ENCODE data around the gene SGCB.
"Not testable (repeated sequence)": the region's sequence is repeated elsewhere in the genome, so short reads cannot be mapped to it uniquely, and the experiment has no call there.

SGCB gene, protein sequence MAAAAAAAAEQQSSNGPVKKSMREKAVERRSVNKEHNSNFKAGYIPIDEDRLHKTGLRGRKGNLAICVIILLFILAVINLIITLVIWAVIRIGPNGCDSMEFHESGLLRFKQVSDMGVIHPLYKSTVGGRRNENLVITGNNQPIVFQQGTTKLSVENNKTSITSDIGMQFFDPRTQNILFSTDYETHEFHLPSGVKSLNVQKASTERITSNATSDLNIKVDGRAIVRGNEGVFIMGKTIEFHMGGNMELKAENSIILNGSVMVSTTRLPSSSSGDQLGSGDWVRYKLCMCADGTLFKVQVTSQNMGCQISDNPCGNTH

DNA sequence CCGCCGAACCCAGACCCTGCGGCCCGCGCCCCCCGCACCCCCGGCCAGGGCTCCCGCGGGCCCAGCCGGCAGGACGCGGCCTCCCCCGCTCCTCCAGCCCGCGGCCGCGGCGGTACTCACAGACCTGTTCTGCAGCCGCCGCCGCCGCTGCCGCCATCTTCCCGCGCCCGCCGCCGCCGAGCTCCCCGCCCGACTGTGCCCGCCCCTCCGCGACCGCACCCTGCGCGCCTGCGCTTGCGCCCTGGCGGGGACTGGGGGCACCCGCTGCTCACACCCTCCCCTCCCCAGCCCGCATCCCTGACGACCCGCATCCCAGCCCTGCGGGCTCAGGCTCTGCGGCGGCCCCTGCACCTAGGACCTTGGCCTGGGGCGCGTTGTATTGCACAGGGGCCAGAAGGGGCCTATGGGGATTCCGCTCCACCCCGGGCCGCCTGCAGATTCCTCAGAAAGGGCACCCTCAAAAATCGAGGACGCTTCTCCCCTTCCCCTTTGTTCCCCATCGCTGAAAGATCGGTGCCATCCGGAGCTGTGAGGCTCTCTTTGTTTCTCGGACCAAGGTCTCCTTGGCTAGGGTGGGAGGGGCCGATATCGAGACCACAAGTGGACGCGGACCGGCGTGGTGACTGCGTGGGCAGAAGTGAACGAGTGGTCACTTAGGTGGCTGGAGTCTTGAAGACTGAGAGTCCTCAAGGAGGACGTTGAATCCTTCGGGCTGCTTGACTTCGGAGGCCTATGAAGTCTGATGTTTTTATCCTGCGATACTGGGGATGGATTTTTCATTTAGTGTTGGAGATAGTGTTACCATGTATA lies at the start of gene SGCB:
SGCB (minus strand) TSS at position 197 of the 810 bp plus-strand sequence; CDS start at position 157, 40 bp downstream.
- peak; percentile 77 for DNase-seq (ENCODE audit: low spot score)

DNA sequence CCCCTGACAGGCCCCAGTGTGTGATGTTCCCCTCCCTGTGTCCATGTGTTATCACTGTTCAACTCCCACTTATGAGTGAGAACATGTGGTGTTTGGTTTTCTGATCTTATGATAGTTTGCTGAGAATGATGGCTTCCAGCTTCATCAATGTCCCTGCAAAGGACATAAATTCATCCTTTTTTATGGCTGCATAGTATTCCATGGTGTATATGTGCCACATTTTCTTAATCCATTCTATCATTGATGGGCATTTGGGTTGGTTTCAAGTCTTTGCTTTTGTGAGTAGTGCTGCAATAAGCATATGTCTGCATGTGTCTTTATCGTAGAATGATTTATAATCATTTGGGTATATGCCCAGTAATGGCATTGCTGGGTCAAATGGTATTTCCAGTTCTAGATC lies 48.3 kb upstream of the SGCB start:
- DNase-seq (ENCODE audit: low spot score) = not testable (repeated sequence)

DNA sequence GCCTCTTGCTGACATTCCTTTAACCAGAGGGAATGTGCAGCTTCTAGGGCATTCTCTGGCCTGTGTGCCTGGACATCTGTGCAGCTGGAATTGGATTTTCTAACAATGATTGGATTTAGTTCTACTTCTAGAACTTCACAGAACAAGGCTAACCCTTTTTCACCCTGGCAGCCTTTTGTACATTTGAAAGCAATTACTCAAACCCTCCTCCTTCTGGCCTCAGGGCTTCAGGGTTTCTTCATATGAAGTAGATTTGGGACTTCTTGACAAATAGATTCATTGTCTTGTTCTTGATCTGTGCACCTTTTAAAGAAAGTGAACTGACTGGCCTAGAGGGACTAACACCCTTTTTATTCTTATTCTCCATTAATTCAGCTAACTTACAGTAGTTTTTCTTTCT lies 43.1 kb upstream of the SGCB start:
- no peak for DNase-seq (ENCODE audit: low spot score)

DNA sequence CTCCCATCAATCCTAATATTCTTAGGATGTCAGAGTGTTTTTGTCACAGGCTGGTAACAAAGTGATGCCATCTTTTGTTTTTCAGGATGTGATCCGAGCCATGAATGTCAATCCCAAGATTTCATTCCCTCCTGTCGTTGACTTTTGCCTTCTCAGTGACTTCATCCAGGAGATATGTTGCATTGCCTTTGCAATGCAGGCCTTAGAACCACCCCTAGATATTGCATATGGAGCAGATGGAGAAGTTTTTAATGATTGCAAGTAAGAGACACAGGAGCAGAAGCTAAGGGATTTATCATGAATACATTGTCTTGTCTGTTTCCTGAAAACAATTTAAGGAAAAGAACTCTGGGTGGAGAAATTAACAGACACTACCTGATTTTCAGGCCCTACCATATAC lies 41.6 kb upstream of the SGCB start:
- DNase-seq (ENCODE audit: low spot score) = no peak

DNA sequence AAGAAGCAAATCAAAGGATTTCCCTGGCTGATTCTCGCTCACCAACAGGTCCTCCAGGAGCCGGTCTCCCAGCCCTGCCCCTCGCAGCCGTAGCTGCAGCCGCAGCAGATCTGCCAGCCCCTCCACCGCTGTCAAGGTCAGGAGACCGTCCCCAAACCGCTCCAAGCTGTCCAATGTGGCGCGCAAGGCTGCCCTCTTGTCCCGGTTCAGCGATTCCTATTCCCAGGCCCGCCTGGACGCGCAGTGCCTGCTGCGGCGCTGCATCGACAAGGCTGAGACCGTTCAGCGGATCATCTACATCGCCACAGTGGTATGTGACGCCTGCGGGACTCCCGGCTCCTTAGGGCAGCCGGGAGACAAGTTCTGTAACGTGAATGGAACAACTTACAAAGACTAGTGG lies 38.6 kb upstream of the SGCB start:
- DNase-seq (ENCODE audit: low spot score) = no peak

DNA sequence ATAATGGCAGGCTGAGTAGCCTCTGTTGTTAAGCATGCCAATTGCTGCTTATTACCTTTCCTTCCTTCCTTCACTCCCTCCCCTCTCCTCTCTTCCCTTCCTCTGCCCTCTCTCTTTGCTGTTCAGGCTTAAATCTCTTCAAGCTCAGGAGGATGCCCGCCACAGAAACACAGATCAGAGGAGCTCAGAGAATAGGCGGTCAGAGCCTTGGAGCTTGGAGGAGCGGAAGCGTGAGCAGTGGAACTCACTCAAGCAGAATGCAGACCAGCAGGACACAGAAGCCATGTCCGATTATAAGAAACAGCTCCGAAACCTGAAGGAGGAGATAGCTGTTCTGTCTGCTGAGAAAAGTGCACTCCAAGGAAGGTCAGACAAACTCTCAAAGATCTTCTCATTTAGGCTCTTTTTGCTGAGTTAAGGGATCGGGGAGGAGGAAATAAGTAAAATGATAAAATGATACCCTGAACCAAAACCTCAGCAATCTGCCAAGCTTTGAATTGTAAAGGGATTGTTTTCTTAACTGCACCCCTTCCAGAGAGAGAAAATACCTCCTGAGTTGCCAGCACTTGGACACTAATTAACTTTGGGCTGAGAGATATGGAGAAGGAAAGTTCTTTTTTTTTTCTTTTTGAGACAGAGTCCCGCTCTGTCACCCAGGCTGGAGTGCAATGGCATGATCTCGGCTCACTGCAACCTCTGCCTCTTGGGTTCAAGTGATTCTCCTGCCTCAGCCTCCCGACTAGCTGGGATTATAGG lies 33.9 kb upstream of the SGCB start:
- no peak for DNase-seq (ENCODE audit: low spot score)

DNA sequence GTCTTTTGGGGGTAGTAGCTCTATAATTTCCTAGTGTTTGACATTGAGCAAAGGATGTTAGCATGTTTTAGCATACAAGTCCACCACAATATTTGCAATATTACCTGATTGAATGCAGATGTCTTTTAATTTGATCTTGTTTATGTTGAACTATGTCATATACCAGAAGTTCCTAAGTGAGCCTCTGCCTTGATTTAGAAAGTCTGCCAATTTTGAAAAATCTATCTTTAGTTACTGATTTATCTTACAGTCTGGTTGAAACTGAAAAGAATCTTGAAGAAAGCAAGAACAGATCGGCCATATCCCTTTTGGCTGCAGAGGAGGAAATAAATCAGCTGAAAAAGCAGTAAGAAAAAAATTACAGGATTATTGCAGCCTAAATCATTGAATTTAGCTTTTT lies 31.5 kb upstream of the SGCB start:
- no peak for DNase-seq (ENCODE audit: low spot score)

DNA sequence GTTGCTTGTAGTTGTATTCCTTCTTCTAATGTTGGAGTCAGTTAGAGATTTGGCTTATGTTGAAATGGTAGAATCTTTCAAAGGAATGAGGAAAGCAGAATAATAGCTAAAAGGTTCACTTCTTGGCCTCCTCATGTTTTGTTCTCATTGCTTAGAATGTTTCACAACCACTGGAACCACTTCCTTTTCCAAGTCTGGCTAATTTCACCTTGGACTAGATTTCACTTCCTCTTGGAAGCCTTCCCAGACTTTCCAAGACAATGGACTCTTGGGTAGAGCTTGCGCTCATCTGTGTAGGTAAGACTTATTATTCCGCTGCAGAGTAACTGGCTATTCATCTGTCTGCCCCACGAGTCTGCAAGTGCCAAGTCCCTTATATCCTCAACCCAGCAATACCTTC lies 21.3 kb upstream of the SGCB start:
- DNase-seq (ENCODE audit: low spot score) = peak; percentile 33

DNA sequence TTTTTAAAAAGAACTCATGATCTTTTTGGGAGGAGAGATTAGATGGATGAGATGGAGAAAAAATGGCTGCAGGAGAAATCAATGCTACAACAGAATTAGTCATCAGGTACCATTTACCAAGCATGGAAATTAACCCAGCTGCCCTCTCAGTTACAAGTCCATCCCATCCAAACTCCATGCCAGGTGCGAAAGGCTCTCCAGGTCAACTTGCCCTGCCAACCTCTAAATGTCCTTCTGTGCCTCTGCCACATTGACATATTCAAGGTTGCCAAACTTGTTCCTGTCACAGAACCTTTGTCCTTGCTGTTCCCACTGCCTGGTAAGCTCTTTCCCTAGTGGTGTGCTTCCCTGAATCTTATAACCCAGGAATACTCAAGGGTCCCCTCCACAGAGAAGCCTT lies 20.2 kb upstream of the SGCB start:
- DNase-seq (ENCODE audit: low spot score) = no peak

DNA sequence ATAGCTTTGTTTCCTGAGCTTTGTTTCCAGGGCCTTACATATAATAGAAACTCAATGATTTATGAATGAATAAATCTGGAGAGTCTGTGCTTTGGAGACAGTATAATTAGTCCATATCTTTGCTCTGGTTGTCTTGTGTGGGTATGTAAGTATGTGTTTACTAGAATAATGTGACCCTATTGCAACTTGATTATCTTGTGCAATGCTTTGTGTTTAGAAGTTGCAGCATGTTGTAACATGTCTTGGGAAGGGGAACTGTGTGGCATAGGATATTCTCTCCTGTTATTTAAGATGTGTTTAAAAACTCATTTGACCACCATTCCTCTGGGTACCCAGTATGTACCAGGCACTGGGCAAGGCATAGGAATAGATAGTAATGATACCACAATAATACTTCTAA lies 19.1 kb upstream of the SGCB start:
- DNase-seq (ENCODE audit: low spot score) = no peak

DNA sequence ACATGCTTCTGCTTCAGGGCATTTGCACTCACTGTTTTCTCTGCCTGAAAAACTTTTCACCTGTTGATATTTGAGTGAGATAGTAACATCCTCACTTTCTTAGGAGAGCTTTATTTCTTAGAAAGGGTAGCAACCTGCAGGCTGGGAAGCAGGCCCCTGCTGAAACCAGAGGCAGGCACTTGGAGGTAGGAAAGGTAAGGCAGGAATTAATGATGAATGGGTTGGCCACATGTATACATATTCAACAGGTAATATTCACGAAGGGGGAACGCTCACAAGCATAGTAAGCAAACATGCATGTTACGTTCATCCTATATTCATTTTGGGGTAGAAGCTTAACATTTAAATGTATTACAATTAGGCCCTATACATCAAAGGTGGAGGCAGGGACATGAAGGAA lies 16.2 kb upstream of the SGCB start:
- no peak for DNase-seq (ENCODE audit: low spot score)

DNA sequence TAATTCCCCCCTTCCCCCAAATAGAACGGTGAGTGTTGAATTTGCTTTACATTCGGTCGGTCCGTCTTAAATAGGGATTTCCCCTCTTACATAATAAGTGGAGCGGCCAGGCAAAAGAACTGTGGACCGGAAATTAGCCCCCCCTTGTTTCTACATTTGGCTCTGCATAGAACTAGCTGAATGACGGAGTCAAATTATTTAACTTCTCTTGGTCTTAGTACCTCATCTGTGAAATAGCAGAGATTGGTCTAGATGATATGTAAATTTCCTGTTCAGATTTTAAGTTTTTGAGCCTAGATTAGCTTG lies 14.3 kb upstream of the SGCB start:
- no peak for DNase-seq (ENCODE audit: low spot score)

DNA sequence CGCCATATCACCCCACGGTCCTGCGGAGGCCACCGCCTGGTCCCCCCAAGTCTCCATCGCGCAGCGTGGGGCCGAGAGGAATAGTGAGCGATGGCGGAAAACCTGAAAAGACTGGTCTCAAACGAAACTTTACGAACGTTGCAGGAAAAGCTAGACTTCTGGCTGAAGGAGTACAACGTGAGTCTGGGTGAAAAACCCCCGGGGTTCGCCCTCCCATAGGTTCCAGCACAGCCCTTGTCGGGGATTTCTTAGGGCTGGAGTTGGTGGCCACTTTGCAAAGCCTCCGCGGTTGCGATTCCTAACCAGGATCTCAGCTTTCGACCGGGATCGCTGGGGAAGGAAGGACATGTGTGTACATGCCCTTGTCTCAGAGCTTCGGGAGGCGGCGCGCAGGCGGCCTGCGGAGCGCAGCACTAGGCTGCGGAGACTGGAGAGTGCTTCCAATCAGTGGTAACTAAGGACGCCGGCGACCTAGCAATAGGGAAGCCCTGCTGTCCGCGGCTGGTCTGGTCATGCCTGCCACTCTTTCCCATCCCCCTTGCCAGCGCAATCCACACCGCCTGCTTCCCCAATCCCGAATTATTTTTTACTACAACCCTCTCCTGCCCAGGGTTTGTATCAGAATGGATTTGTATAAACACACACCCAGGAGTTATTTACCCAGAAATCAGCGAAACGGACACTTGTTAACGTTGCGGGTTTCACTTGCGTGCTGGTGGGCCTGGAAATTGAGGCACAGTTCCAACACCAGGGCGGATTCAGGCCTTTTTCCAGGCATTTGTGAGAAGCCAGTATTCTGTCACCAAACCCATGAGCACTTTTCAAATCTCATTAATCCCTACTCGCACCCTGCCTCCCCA lies 13.7 kb upstream of the SGCB start:
- DNase-seq (ENCODE audit: low spot score) = peak; percentile 24

DNA sequence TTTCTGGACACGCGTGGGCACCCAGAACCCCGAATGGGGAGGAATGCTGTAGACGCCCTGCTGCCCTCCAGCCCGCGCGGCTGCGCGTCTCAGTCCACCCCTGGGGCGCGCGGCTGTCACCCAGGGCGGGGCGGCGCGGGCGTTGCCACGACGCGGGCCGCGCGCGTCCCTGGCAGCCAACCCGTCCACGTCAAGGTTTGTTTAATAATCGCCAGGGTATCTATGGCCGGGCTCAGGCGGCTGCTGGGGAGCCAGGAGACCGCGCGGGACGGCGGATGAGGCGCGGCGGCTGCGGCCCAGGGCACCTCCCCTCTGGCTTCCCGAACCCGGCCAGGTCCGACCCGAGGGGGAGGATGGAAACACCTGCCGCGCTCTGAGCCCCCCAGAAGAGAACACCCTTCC lies 13.1 kb upstream of the SGCB start, which contains the start of gene SPATA18:
SPATA18 (plus strand) TSS at position 92 of the 402 bp plus-strand sequence. CDS start 401 bp downstream, outside the sequence.
- no peak for DNase-seq (ENCODE audit: low spot score)

DNA sequence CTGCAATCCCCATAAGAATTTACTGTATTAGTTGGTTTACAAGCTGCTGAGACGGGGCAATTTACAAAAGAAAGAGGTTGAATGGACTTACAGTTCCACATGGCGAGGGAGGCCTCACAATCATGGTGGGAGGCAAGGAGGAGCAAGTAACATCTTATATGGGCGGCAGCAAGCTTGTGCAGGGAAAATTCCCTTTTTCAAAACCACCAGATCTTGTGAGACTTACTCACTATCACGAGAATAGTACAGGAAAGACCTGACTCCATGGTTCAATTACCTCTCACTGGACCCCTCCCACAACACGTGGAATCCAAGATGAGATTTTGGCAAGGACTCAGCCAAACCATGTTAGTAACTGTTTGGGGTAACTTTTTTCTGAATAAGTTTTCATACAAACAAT lies 11.2 kb upstream of the SGCB start:
- DNase-seq (ENCODE audit: low spot score) = no peak

DNA sequence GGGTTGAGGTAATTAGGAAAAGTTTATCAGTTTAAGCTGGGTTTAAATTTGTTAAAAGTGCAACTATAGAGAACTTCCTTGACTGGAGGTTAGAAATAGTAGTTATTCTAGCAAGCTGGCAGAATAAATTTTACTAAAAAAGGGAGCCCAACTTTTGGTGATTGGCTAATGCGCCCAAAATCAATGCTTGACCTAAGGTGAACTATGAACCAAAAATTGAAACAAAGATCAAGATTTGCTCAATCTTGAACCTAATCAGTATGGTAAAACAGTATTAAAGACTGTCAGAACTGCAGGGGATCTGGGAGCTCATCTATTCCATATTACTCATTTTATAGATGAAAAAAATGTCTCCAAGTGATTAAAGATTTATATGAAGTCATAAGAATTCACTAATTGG lies 6.9 kb upstream of the SGCB start:
- DNase-seq (ENCODE audit: low spot score) = no peak

DNA sequence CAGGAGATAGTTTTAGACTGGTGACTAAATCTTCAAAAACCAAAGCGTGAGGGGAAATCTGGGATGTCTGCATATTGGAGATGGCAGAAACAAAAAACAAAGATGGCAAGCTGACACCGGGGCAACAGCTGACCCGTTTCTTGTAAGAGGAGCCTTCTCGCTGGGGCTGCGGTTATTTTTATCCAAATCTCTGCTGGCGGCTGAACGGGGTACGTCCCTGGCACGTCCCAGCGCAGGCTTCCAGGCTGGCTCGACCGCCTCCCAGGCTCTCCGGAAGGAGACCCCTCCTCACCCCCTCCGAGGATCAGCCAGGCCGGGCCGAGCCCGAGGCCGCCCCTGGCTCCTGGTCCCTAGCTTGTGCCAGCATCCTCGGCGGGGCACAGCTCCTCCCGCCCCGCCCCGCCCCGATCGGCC lies 403 bp downstream of the SGCB start:
- DNase-seq (ENCODE audit: low spot score) = peak; percentile 62

DNA sequence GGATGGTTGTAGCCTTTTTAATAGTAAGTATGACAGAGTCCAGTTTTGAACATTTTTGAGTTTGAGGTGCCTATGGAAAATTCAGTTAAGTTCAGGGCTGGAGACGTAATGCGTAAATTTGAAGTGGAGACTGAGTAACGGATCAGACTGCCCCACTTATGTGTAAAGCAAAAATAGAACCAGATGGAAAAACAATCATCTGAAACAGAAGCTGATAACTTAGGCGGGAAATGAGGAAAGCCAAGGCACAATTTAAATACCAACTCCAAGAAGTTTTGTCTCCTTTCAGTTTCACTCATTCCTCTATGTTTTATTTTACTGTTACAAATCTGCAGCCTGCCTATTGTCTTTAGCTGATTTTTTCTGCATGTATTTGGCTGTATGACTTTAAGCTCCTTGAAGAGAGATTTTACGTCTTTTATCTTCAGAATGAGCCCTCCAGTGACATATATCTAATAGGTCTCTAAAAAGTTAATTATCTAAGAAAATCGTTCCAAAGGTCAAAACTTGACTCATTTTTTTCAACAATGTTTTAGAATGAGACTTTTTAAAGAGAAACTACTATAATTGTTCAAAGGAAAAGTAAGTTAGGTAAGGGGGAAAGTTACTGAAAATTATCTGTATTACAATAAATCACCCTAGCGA lies 1.1 kb downstream of the SGCB start:
- no peak for DNase-seq (ENCODE audit: low spot score)

DNA sequence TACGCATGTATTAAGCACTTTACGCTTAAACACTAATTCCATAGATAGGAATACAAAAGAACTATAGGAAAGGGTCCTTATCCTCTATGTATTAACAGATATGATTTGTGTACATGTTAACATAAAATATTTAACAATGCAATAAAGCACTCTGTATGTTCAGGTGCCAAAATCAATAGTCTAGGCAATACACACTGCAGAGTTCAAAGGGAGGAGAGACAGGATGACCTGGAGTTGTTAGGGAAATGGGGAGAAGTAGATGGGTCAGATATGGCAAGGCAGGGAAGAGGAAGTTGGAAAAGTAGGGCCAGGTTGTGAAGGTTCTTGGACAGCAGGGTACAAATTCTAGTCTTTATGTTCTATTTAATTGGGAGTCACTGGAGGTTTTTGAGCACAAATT lies 2.9 kb downstream of the SGCB start:
- DNase-seq (ENCODE audit: low spot score) = no peak

DNA sequence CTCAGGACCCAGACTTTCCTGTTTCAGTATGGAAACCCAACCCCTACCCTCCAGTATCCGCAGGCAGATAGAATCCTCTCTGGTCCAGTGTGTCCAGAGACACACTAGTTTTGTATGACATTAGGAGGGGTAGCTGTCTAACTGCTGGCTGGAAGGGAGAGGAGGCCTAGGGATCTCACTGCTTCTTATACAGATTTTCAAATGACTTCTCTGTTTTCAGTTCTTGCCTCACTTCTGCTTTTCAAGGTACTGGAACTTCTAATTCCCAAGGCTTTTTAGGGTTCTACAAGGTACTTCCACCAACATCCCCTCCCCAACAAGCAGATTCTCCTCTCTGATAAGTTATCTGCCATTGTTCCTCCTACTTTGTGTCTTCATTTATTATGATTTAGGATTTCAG lies 6.1 kb downstream of the SGCB start:
- DNase-seq (ENCODE audit: low spot score) = no peak

DNA sequence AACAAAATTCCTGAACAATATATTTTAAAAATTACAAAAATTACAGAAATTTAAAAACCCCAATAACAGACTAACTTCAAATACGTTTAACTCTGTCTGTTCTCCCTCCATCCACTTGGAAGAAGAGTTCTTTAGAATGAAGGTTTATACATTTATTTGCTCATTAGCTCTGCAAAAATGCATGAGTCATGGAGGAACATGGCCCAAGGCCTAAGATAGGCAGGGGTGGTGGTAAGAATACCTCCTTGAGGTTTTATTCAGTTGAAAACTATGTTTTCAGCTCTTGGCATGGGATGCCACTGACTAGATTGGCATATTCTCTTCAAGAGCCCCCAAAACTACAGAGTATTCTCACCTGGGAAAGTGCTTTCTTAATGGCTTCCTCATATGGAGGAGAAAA lies 9.1 kb downstream of the SGCB start:
- no peak for DNase-seq (ENCODE audit: low spot score)

Data from globus pallidus (tissue), 1 donor.